Coronary artery (tissue), 2 donors: ENCODE measurements around the gene PBX1.
A peak's percentile ranks its signal among the peaks of the same experiment; 100 is the strongest.

Experiments used
- DNase-seq: peaks from one replicate; pipeline ENCODE4 v3.0.0-alpha.2; 2017; ENCODE audit warnings: low spot score
- H3K27ac ChIP-seq, 2 donors: fragments of 200-600 bp; sonication (generic); one replicate each; pipeline ENCODE4 v1.5.1; 2016 to 2019
- H3K4me3 ChIP-seq: fragments of 200-600 bp; sonication (generic); 2 replicates; pipeline ENCODE4 v1.5.1; 2016; ENCODE audit warnings: mild to moderate bottlenecking, moderate library complexity
- TF ChIP-seq, protein P1 (sequence below): fragments of 200-600 bp; sonication (generic); IDR thresholded peaks from one replicate; pipeline ENCODE4 v1.5.1; 2019; ENCODE audit warnings: antibody characterized with exemption

Gene PBX1

GRCh38 chr1:164640686-164641352 lies 81.8 kb downstream of the PBX1 start:
- TF ChIP-seq, protein P1, sequence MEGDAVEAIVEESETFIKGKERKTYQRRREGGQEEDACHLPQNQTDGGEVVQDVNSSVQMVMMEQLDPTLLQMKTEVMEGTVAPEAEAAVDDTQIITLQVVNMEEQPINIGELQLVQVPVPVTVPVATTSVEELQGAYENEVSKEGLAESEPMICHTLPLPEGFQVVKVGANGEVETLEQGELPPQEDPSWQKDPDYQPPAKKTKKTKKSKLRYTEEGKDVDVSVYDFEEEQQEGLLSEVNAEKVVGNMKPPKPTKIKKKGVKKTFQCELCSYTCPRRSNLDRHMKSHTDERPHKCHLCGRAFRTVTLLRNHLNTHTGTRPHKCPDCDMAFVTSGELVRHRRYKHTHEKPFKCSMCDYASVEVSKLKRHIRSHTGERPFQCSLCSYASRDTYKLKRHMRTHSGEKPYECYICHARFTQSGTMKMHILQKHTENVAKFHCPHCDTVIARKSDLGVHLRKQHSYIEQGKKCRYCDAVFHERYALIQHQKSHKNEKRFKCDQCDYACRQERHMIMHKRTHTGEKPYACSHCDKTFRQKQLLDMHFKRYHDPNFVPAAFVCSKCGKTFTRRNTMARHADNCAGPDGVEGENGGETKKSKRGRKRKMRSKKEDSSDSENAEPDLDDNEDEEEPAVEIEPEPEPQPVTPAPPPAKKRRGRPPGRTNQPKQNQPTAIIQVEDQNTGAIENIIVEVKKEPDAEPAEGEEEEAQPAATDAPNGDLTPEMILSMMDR, result no peak
- H3K27ac ChIP-seq, result peak overlapping the region in 1 of 2 donors; percentile 6
- no peak for DNase-seq
- H3K4me3 ChIP-seq, result no peak overlapping the region

DNA sequence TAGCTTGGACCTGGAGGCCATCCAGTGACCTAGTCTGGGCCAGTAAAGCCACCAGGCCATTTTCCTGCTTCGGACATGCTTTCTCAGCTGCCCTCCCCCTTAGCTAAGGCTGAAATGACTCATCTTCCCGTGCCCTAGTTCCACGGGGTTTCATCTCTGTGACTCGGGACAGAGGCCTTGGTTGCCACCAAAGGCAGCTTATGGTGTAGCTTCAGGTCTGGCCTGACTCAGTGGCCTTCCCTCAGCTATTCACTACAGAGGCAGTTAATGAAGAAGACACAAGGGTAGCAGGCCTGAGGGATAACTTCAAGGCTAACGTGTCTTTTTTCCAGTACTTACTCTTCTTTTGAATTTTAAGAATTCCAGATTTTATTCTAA lies 82.4 kb downstream of the PBX1 start:
- H3K4me3 ChIP-seq, result no peak overlapping the region
- TF ChIP-seq, protein P1, result no peak
- DNase-seq, result no peak
- peak overlapping the region in 1 of 2 donors; percentile 6 for H3K27ac ChIP-seq

- H3K4me3 ChIP-seq, result no peak overlapping the region
- TF ChIP-seq, protein P1, result no peak
- H3K27ac ChIP-seq, result no peak overlapping the region
- no peak for DNase-seq
These were observed 84.0 kb downstream of the PBX1 start for GRCh38 chr1:164643018-164643417.

GRCh38 chr1:164644268-164644667 lies 85.3 kb downstream of the PBX1 start:
- DNase-seq, result no peak
- Histone ChIP-seq H3K4me3 (no peak overlapping the region), H3K27ac (no peak overlapping the region)
- TF ChIP-seq, protein P1, result no peak

DNA sequence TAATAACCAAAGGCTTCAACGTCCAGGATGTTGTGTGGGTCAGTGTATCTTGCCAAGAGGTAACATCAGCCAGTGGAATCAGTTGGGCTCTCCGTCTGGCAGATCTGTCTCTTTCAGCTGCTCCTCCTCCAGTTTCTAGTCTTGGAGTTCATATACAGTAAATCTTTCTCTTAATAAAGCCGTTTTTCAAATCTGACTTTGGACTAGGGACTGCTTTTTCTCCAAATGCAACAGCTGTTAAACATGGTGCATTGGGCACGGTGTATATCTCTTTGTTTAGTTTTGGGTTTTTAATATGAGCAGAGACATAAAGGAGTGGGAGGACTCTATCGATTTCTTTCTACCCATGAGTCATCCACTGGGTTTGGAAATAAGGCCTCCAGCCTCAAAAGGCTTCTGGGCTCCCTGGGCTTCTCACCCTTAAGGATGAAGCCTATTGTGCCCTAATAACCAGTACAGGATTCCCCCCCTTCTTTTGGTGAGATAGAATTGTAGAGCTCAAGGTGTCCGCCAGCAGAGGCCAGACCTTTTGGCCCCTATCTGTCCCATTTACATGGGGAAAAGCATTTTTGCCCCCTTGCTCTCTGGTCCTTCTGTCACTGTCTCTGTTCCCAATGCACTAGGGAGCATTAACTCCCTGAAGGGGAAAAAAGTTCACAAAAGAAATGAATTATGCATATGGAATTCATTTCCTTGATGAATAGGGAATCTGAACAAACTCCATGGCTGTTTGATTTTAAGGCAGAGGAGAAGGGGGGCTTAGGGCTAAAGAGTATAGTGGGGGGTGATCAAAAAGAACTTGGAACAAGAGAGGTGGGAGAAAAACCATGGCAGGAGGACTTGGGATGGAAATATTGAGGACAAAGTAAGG lies 86.0 kb downstream of the PBX1 start:
- TF ChIP-seq, protein P1, result no peak
- no peak for DNase-seq
- no peak overlapping the region for H3K4me3 ChIP-seq
- H3K27ac ChIP-seq, result peak overlapping the region in 1 of 2 donors; percentile 31

DNA sequence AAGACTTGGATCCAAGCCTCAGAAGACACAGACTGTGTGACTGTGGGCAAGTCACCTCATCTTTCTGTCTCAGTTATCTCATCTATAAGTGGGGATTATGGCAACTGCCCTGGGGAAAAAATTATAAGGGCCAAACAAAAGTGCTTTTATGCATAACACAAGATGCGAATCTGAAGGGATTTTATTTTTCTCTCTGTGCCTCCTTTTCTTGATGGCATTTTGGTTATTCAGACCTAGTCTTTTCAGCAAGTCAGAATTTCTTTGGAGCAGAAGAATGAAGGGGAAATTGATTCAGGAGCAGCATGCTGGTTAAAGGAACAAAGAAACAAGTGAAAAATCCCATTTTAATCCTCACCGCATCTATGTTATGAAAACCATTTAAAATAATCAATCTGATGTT lies 86.9 kb downstream of the PBX1 start:
- DNase-seq, result no peak
- TF ChIP-seq, protein P1, result no peak
- no peak overlapping the region for H3K27ac ChIP-seq
- H3K4me3 ChIP-seq, result no peak overlapping the region
